Thyroid gland (tissue), 4 donors: ENCODE measurements around the gene PGLYRP2.

Experiments used
- POLR2A ChIP-seq, 2 donors: fragments of 450-650 bp; IDR thresholded peaks; one replicate each; pipeline ENCODE4 v1.6.1; 2017; ENCODE audit warnings: antibody characterized with exemption in 2 of 2, mild to moderate bottlenecking in 2 of 2, moderate library complexity in 1 of 2
- TF ChIP-seq, protein P1 (sequence below), 6 experiments: fragments of 200-600 bp in 3 of 6; fragments of 450-650 bp in 3 of 6; sonication (generic) in 3 of 6; IDR thresholded peaks; one replicate each; pipeline ENCODE4 v1.5.1; 2016 to 2019; ENCODE audit warnings: antibody characterized with exemption in 6 of 6, mild to moderate bottlenecking in 2 of 6, inconsistent platforms in 1 of 6, moderate library complexity in 1 of 6

DNA sequence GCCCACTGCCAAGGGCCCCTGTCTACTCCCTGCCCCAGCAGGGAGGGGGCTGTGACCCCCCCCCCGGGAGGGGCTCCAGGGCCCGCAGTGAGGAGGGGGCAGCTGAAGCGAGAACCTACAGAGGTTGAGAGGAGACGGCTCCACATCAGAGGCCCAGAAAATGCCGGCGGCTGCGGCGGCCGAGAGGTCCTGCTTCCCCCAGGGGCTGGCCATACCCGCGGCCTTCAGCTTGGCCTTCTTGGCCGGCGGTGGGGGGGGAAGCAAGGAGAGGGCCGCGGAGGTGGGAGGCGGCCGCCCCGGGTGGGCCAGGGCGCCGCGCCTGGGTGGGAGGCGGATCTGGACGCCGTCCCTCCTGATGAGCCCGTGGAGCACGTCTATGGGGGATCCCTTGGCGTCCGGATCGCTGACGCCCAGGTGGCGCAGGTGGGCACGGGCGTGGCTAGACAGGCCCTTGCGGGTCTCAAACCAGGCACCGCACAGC lies 51.3 kb downstream of the PGLYRP2 start:
- TF ChIP-seq, protein P1, sequence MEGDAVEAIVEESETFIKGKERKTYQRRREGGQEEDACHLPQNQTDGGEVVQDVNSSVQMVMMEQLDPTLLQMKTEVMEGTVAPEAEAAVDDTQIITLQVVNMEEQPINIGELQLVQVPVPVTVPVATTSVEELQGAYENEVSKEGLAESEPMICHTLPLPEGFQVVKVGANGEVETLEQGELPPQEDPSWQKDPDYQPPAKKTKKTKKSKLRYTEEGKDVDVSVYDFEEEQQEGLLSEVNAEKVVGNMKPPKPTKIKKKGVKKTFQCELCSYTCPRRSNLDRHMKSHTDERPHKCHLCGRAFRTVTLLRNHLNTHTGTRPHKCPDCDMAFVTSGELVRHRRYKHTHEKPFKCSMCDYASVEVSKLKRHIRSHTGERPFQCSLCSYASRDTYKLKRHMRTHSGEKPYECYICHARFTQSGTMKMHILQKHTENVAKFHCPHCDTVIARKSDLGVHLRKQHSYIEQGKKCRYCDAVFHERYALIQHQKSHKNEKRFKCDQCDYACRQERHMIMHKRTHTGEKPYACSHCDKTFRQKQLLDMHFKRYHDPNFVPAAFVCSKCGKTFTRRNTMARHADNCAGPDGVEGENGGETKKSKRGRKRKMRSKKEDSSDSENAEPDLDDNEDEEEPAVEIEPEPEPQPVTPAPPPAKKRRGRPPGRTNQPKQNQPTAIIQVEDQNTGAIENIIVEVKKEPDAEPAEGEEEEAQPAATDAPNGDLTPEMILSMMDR (IDR thresholded peaks at IDR 0.05): no peak
- TF ChIP-seq POLR2A (IDR thresholded peaks at IDR 0.05): no peak
